Stomach (tissue), 9 donors: ENCODE measurements around the gene PRKCA. TPM values are rescaled to one million over a fixed set of nuclear protein-coding genes. Genes with fewer than 3 reads are reported as not detected.
"Not testable (repeated sequence)": the region's sequence is repeated elsewhere in the genome, so short reads cannot be mapped to it uniquely, and the experiment has no call there.

Experiments
- DNase-seq, 2 donors: peaks; one replicate each; pipeline versions ENCODE4 v3.0.0 to v3.0.0-alpha.2; 2013 to 2019
- H3K27ac ChIP-seq, 5 donors: fragments of 200-600 bp in 4 of 5; sonication (generic) in 4 of 5; one replicate each; pipeline ENCODE4 v1.5.1; 2013 to 2019; ENCODE audit warnings: mild to moderate bottlenecking in 1 of 5, moderate library complexity in 1 of 5
- H3K27me3 ChIP-seq, 3 donors: fragments of 200-600 bp; sonication (generic); one replicate each; pipeline ENCODE4 v1.5.1; 2017 to 2019; ENCODE audit warnings: mixed run types in 1 of 3
- H3K36me3 ChIP-seq, 4 donors: fragments of 200-600 bp; sonication (generic); 1 replicate in 3 of 4; 2 replicates in 1 of 4; pipeline ENCODE4 v1.5.1; 2016 to 2019
- H3K4me1 ChIP-seq, 4 donors: fragments of 200-600 bp; sonication (generic); one replicate each; pipeline ENCODE4 v1.5.1; 2016 to 2019
- H3K4me3 ChIP-seq, 4 donors: fragments of 200-600 bp; sonication (generic) in 3 of 4; one replicate each; pipeline ENCODE4 v1.5.1; 2016 to 2019; ENCODE audit warnings: mild to moderate bottlenecking in 1 of 4
- H3K9me3 ChIP-seq, 4 donors: fragments of 200-600 bp; sonication (generic); one replicate each; pipeline ENCODE4 v1.5.1; 2016 to 2019
- EP300 ChIP-seq: sonication (generic); formaldehyde crosslinking; IDR thresholded peaks from one replicate; pipeline ENCODE4 v1.6.1; 2017; ENCODE audit warnings: antibody characterized with exemption
- POLR2A ChIP-seq, 4 donors: fragments of 450-650 bp; IDR thresholded peaks; one replicate each; pipeline ENCODE4 v1.6.1; 2016; ENCODE audit warnings: antibody characterized with exemption in 4 of 4, control low read depth in 2 of 4, mild to moderate bottlenecking in 1 of 4, moderate library complexity in 1 of 4
- POLR2AphosphoS5 ChIP-seq, 3 donors: sonication (generic); formaldehyde crosslinking; IDR thresholded peaks; one replicate each; pipeline ENCODE4 v1.6.1; 2016; ENCODE audit warnings: antibody characterized with exemption in 3 of 3
- WGBS, 5 donors: extraction: QIAGEN DNeasy Blood & Tissue Kit in 3 of 5; methylation state at CpG; one replicate each; pipeline versions ENCODE4 v1.1.5 to v1.1.7; 2013 to 2018; 5-methylcytosine and 5-hydroxymethylcytosine counted together
- intact Hi-C: fragments of 100-400 bp; cut with DNase I; formaldehyde crosslinking; loops from one replicate; pipeline ENCODE4 v1.15.1; 2023; ENCODE audit warnings: low total_unique reads
- polyA plus RNA-seq, 3 donors: library from polyadenylated mRNA; stranded (reverse); fragments of 200-250 nt; gene quantifications; one replicate each; pipeline ENCODE4 v1.2.3, GENCODE V29; 2013
- total RNA-seq, 5 donors: library from RNA; depleted of rRNA; stranded (reverse); fragments of >200 nt; gene quantifications; one replicate each; pipeline versions ENCODE4 v1.1.0 to v1.2.3, GENCODE V29; 2014 to 2016
- TF ChIP-seq, protein P1 (sequence below), 7 experiments: fragments of 450-650 bp in 4 of 7; fragments of 200-600 bp in 3 of 7; sonication (generic) in 3 of 7; IDR thresholded peaks; one replicate each; pipeline ENCODE4 v1.5.1; 2016 to 2019; ENCODE audit warnings: antibody characterized with exemption in 7 of 7, control low read depth in 2 of 7, mild to moderate bottlenecking in 1 of 7
- donor health status: healthy with polysubstance abuse.
- donor health status: Bipolar disorder and iron deficiency.
- donor health status: healthy.

Gene PRKCA
- total and polyA plus RNA-seq, 8 donors: 2.1 to 41.1 (median 12.2) TPM

DNA sequence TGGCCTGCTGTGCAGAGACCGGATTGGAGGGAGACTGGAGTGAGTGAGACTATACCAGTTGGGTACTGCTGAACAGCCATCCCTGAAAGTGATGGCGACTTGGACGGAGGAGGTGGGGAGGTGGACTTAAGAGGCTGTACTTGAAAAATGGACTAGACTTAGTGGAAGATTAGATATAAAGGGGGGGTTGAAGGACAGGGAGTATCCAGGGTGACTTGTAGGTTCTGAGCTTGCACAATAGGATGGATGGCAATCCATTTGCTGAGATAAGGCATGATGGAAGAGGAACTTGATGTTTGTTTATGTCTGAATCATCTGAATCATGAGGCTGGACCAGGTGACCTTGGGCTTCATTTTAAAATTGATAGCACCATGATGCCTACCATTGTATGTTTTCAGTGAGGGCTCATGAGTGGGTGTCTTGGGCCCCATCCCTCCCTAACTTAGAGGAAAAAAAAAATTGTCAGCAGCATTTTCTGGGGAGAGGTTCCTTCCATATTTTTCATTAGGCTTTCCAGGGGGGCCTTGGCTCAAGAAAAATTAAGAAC, 41.2 kb downstream of the PRKCA start:
- H3K27ac ChIP-seq: no peak overlapping the region
- intact Hi-C loops: no loop called here
- H3K36me3 ChIP-seq: no peaks in the 10 kb centered on the region
- WGBS, 5 donors: 95 to 100% (median 96%) methylated on average over 3 of the region's 3 CpGs
- TF ChIP-seq POLR2A (IDR thresholded peaks at IDR 0.05) (no peak), POLR2AphosphoS5 (IDR thresholded peaks at IDR 0.05) (peak in 1 of 3 donors; percentile 11)
- no peak overlapping the region for H3K4me3 ChIP-seq
- H3K9me3 ChIP-seq: no peaks in the 10 kb centered on the region
- H3K27me3 ChIP-seq: no peaks in the 10 kb centered on the region
- peaks cover 28 to 53% (median 39%) of the 10 kb centered on the region in 4 donors for H3K4me1 ChIP-seq
- DNase-seq: no peak

DNA sequence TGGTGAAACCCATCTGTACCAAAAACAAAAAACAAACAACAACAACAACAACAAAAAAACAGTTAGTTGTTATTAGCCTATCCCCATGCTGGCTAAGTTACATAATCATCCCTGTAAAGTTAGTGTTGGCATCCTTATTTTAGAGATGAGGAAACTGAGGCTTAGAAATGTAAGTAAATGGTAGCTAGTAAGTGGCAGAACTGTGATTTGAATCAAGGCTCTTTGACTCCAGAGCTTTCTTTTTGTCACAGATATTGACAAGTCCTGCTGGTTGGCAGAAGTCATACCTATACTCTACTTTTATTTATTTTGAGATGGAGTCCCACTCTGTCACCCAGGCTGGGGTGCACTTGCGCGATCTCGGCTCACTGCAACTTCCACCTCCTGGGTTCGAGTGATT, 42.1 kb downstream of the PRKCA start:
- H3K36me3 ChIP-seq: no peaks in the 10 kb centered on the region
- intact Hi-C loops: no loop called here
- H3K27ac ChIP-seq: no peak overlapping the region
- H3K27me3 ChIP-seq: no peaks in the 10 kb centered on the region
- peaks cover 26 to 53% (median 43%) of the 10 kb centered on the region in 4 donors for H3K4me1 ChIP-seq
- H3K4me3 ChIP-seq: no peak overlapping the region
- TF ChIP-seq POLR2A (IDR thresholded peaks at IDR 0.05) (no peak), EP300 (no peak)
- WGBS, 5 donors: 92 to 98% (median 96%) methylated on average over 4 of the region's 4 CpGs
- no peaks in the 10 kb centered on the region for H3K9me3 ChIP-seq
- no peak for DNase-seq

DNA sequence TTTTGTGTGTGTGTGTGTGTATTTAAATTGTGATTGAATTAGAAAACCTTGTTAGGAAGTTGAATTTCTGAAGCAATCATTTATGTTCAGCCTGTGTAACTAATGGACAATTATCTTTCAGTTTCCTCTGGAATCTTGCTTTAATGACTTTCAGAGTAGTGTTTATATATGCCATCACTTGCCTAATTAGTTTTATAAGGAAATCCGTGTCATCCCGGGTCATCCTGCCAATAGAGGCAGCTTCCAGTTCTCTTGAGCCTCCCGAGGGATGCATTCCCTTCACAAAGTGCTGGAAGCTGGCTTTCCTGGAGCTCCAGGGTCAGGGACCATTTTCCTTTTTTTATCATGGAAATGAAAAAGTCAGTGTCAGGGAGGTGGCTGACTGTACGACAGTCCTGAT, 42.9 kb downstream of the PRKCA start:
- no peaks in the 10 kb centered on the region for H3K27me3 ChIP-seq
- H3K4me3 ChIP-seq: no peak overlapping the region
- no peak for DNase-seq
- no peaks in the 10 kb centered on the region for H3K36me3 ChIP-seq
- peaks cover 26 to 53% (median 43%) of the 10 kb centered on the region in 4 donors for H3K4me1 ChIP-seq
- H3K27ac ChIP-seq: no peak overlapping the region
- WGBS, 5 donors: 54 to 79% (median 72%) methylated on average over 4 of the region's 4 CpGs
- TF ChIP-seq EP300: no peak
- TF ChIP-seq POLR2A (IDR thresholded peaks at IDR 0.05): no peak
- TF ChIP-seq POLR2AphosphoS5 (IDR thresholded peaks at IDR 0.05): no peak
- TF ChIP-seq, protein P1, sequence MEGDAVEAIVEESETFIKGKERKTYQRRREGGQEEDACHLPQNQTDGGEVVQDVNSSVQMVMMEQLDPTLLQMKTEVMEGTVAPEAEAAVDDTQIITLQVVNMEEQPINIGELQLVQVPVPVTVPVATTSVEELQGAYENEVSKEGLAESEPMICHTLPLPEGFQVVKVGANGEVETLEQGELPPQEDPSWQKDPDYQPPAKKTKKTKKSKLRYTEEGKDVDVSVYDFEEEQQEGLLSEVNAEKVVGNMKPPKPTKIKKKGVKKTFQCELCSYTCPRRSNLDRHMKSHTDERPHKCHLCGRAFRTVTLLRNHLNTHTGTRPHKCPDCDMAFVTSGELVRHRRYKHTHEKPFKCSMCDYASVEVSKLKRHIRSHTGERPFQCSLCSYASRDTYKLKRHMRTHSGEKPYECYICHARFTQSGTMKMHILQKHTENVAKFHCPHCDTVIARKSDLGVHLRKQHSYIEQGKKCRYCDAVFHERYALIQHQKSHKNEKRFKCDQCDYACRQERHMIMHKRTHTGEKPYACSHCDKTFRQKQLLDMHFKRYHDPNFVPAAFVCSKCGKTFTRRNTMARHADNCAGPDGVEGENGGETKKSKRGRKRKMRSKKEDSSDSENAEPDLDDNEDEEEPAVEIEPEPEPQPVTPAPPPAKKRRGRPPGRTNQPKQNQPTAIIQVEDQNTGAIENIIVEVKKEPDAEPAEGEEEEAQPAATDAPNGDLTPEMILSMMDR (IDR thresholded peaks at IDR 0.05): no peak
- intact Hi-C loops: no loop called here
- no peaks in the 10 kb centered on the region for H3K9me3 ChIP-seq

DNA sequence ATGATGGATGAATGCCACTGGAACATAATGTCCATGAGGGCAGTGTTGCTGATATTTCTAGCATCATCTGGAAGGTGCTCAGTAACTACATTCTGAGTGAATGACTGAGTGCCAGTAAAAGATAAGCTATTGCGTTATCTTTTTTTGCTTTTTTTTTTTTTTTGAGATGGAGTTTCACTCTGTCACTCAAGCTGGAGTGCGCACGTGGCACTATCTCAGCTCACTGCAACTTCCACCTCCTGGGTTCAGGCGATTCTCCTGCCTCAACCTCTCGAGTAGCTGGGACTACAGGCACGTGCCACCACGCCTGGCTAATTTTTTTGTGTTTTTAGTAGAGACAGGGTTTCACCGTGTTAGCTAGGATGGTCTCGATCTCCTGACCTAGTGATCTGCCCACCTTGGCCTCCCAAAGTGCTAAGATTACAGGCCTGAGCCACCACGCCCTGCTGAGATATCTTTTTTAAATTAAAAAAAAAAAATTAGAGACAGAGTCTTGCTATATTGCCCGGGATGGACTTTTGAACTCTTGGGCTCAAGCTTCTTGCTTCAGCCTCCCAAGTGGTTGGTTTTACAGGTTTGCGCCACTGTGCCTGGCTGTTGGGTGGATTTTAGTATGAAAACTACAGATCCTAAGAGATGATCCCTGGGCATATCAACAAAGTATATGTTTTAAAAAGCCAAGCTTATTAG, 43.7 kb downstream of the PRKCA start:
- DNase-seq, H3K4me3 ChIP-seq, H3K36me3 ChIP-seq, intact Hi-C loops, H3K27ac ChIP-seq, H3K27me3 ChIP-seq, H3K9me3 ChIP-seq: not testable (repeated sequence)
- 82 to 89% (median 85%) methylated on average over 12 of the region's 12 CpGs for WGBS, 5 donors
- peaks cover 27 to 53% (median 43%) of the 10 kb centered on the region in 4 donors for H3K4me1 ChIP-seq

DNA sequence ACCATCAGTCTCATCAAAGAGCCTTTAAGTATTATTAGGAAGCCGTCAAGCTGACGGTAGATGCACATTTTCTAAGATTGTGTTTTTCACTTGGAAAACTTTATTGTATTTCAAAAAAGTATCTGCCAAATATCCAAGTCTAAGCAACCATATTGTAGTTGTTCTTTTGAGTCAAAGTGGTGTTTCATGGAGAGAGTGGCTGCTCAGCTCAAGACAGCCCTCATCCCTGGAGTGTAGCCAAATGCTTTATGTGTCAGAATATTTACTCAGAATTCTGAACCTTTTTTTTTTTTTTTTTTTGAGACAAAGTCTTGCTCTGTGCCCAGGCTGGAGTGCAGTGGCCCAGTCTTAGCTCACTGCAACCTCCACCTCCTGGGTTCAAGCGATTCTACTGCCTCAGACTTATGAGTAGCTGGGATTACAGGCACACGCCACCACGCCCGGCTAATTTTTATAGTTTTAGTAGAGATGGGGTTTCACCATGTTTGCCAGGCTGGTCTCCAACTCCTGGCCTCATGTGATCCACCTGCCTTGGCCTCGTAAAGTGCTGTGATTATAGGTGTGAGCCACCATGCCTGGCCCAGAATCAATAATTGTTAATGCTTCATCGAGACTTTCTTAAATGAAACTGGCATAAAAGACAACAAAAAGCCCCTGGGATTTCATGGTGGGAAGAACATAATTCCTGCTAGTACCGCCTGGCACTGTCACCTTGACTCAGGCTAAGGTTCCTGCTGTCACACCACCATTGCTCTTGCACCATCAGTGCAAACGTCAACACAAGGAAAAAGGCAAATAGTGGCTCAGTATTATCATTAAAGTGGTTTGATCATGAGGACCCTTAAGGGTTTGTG, 45.5 kb downstream of the PRKCA start:
- Histone ChIP-seq H3K4me1 (peaks cover 27 to 51% (median 39%) of the 10 kb centered on the region in 4 donors), H3K4me3 (no peak overlapping the region), H3K27me3 (no peaks in the 10 kb centered on the region), H3K36me3 (no peaks in the 10 kb centered on the region), H3K9me3 (no peaks in the 10 kb centered on the region), H3K27ac (peak overlapping the region in 1 of 5 donors; percentile 18)
- 79 to 87% (median 83%) methylated on average over 10 of the region's 10 CpGs for WGBS, 5 donors
- DNase-seq: no peak
- TF ChIP-seq POLR2AphosphoS5 (IDR thresholded peaks at IDR 0.05): no peak
- TF ChIP-seq, protein P1 (IDR thresholded peaks at IDR 0.05): no peak
- no peak for TF ChIP-seq EP300
- no peak for TF ChIP-seq POLR2A (IDR thresholded peaks at IDR 0.05)
- intact Hi-C loops: no loop called here
